Mesenchymal stem cell (in vitro differentiated cells and primary cell): ENCODE measurements around the gene NAIF1.

Experiments
- DNase-seq: peaks from one replicate; pipeline ENCODE4 v3.0.0-alpha.2; 2013
- H2AFZ ChIP-seq: one replicate; pipeline ENCODE4 v1.6.1; 2013; ENCODE audit warnings: low read depth, mild to moderate bottlenecking, control low read depth, inconsistent platforms, low read length, moderate library complexity
- H2AK5ac ChIP-seq: 2 replicates; pipeline ENCODE4 v1.6.1; 2013; ENCODE audit warnings: low read length, moderate library complexity, mild to moderate bottlenecking, inconsistent platforms; ENCODE audit not compliant: severe bottlenecking
- H2BK120ac ChIP-seq: one replicate; pipeline ENCODE4 v1.6.1; 2013; ENCODE audit warnings: low read depth, mild to moderate bottlenecking, inconsistent platforms, low read length, moderate library complexity
- H2BK12ac ChIP-seq, 2 experiments: one replicate each; pipeline ENCODE4 v1.6.1; 2013; ENCODE audit warnings: inconsistent platforms in 2 of 2, low read length in 2 of 2, mild to moderate bottlenecking in 2 of 2, moderate library complexity in 2 of 2, control low read depth in 1 of 2
- H2BK15ac ChIP-seq: one replicate; pipeline ENCODE4 v1.6.1; 2013; ENCODE audit warnings: mild to moderate bottlenecking, low read depth, inconsistent platforms; ENCODE audit not compliant: poor library complexity, severe bottlenecking
- H2BK5ac ChIP-seq: 2 replicates; pipeline ENCODE4 v1.6.1; 2013; ENCODE audit warnings: low read depth, mild to moderate bottlenecking, low read length, control low read depth, inconsistent platforms; ENCODE audit not compliant: poor library complexity, severe bottlenecking
- H3K14ac ChIP-seq, 2 experiments: one replicate each; pipeline ENCODE4 v1.6.1; 2013; ENCODE audit warnings: inconsistent platforms in 2 of 2, low read length in 2 of 2, control low read depth in 1 of 2, mild to moderate bottlenecking in 1 of 2, moderate library complexity in 1 of 2
- H3K18ac ChIP-seq, 2 experiments: one replicate each; pipeline ENCODE4 v1.6.1; 2013; ENCODE audit warnings: inconsistent platforms in 2 of 2, low read length in 2 of 2, control low read depth in 1 of 2, low read depth in 1 of 2, mild to moderate bottlenecking in 1 of 2
- H3K23ac ChIP-seq, 2 experiments: one replicate each; pipeline ENCODE4 v1.6.1; 2013; ENCODE audit warnings: inconsistent platforms in 2 of 2, low read length in 2 of 2, mild to moderate bottlenecking in 2 of 2, moderate library complexity in 2 of 2, control low read depth in 1 of 2
- H3K27ac ChIP-seq: 2 replicates; pipeline ENCODE4 v1.5.1; 2013; ENCODE audit warnings: mild to moderate bottlenecking, moderate library complexity, low read length, control low read depth, inconsistent platforms; ENCODE audit not compliant: poor library complexity, severe bottlenecking
- H3K27me3 ChIP-seq, 2 experiments: 2 replicates each; pipeline versions ENCODE4 v1.6.1 to v1.7.0; 2013; ENCODE audit warnings: low read length in 2 of 2, mild to moderate bottlenecking in 2 of 2, moderate library complexity in 2 of 2, control low read depth in 1 of 2, inconsistent platforms in 1 of 2; ENCODE audit not compliant: control insufficient read depth in 1 of 2, insufficient read depth in 1 of 2
- H3K36me3 ChIP-seq, 2 experiments: 2 replicates each; pipeline versions ENCODE4 v1.6.1 to v1.7.0; 2013; ENCODE audit warnings: low read length in 2 of 2, control low read depth in 1 of 2, inconsistent platforms in 1 of 2, low read depth in 1 of 2, mild to moderate bottlenecking in 1 of 2; ENCODE audit not compliant: insufficient read depth in 2 of 2, control insufficient read depth in 1 of 2
- H3K4ac ChIP-seq, 2 experiments: one replicate each; pipeline ENCODE4 v1.6.1; 2013; ENCODE audit warnings: inconsistent platforms in 2 of 2, low read length in 2 of 2, mild to moderate bottlenecking in 2 of 2, moderate library complexity in 2 of 2, control low read depth in 1 of 2, low read depth in 1 of 2
- H3K4me1 ChIP-seq: 2 replicates; pipeline ENCODE4 v1.6.1; 2013; ENCODE audit warnings: low read depth, low read length, control low read depth; ENCODE audit not compliant: control insufficient read depth, insufficient read depth
- H3K4me2 ChIP-seq: 2 replicates; pipeline ENCODE4 v1.6.1; 2013; ENCODE audit warnings: low read length, mild to moderate bottlenecking, inconsistent platforms; ENCODE audit not compliant: poor library complexity, severe bottlenecking
- H3K4me3 ChIP-seq, 2 experiments: 2 replicates each; pipeline versions ENCODE4 v1.5.1 to v1.7.0; 2013; ENCODE audit warnings: low read length in 2 of 2, mild to moderate bottlenecking in 2 of 2, control low read depth in 1 of 2, low read depth in 1 of 2; ENCODE audit not compliant: insufficient read depth in 1 of 2
- H3K79me1 ChIP-seq: replicated peaks from 2 replicates; pipeline ENCODE4 v1.6.1; 2013; ENCODE audit warnings: mild to moderate bottlenecking, control low read depth, low read length, inconsistent platforms; ENCODE audit not compliant: poor library complexity, severe bottlenecking
- H3K9ac ChIP-seq: 2 replicates; pipeline ENCODE4 v1.7.0; 2013; ENCODE audit warnings: mild to moderate bottlenecking, low read length, moderate library complexity
- H3K9me3 ChIP-seq: 2 replicates; pipeline ENCODE4 v1.7.0; 2013; ENCODE audit warnings: mild to moderate bottlenecking, low read length; ENCODE audit not compliant: control insufficient read depth
- H4K8ac ChIP-seq: one replicate; pipeline ENCODE4 v1.6.1; 2013; ENCODE audit warnings: inconsistent platforms, mild to moderate bottlenecking, low read length, moderate library complexity
- H4K91ac ChIP-seq: one replicate; pipeline ENCODE4 v1.6.1; 2013; ENCODE audit warnings: mild to moderate bottlenecking, low read length, inconsistent platforms
- WGBS: methylation state at CpG from one replicate; pipeline ENCODE4 v1.1.7; 2013; ENCODE audit warnings: mixed read lengths; 5-methylcytosine and 5-hydroxymethylcytosine counted together

Gene NAIF1

GRCh38 chr9:128021098-128021497, 46.0 kb downstream of the NAIF1 start:
- Histone ChIP-seq H3K9me3 (no peaks in the 10 kb centered on the region), H2BK120ac (no peak overlapping the region), H3K18ac (no peak overlapping the region), H4K91ac (no peak overlapping the region), H4K8ac (no peak overlapping the region), H2BK5ac (no peak overlapping the region), H3K36me3 (no peaks in the 10 kb centered on the region), H3K4me2 (no peak overlapping the region), H3K79me1 (no peaks in the 10 kb centered on the region), H3K9ac (no peak overlapping the region), H2AFZ (no peak overlapping the region), H3K4ac (no peak overlapping the region), H3K27ac (no peak overlapping the region), H2BK15ac (no peak overlapping the region), H3K4me1 (peaks cover 1% of the 10 kb centered on the region), H3K27me3 (no peaks in the 10 kb centered on the region), H3K23ac (no peak overlapping the region), H2AK5ac (no peak overlapping the region), H2BK12ac (no peak overlapping the region), H3K14ac (no peak overlapping the region), H3K4me3 (no peak overlapping the region)
- 53% methylated on average over 1 of the region's 1 CpG for WGBS
- DNase-seq, result no peak

DNA sequence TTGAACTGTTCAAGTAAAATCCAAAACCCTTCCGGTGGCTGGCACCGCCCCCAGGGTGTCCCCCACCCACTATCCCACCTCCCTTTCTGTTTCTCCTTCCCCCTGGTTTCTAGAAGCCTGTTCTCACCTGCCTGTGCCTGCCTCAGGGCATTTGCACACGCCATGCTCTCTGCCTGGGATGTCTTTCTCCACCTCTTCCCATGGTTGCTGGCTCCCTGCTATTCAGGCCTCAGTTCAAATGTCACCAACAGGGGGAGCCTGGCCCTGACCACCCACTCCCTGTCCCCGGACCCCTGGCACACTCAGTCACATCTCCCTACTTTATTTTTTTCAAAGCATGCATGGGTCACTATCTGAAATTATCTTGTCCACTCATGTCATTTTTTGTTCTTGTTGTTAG, 46.4 kb downstream of the NAIF1 start:
- no peak overlapping the region for H2BK5ac ChIP-seq
- no peak for DNase-seq
- no peak overlapping the region for H3K18ac ChIP-seq
- H2BK15ac ChIP-seq, result no peak overlapping the region
- no peak overlapping the region for H3K27ac ChIP-seq
- 80% methylated on average over 3 of the region's 4 CpGs for WGBS
- no peaks in the 10 kb centered on the region for H3K79me1 ChIP-seq
- H3K36me3 ChIP-seq, result no peaks in the 10 kb centered on the region
- no peak overlapping the region for H2BK120ac ChIP-seq
- H3K4me2 ChIP-seq, result no peak overlapping the region
- H3K23ac ChIP-seq, result no peak overlapping the region
- H3K27me3 ChIP-seq, result no peaks in the 10 kb centered on the region
- no peak overlapping the region for H2AFZ ChIP-seq
- no peak overlapping the region for H4K91ac ChIP-seq
- H2AK5ac ChIP-seq, result no peak overlapping the region
- no peak overlapping the region for H3K14ac ChIP-seq
- H3K4ac ChIP-seq, result no peak overlapping the region
- no peak overlapping the region for H2BK12ac ChIP-seq
- H3K9me3 ChIP-seq, result no peaks in the 10 kb centered on the region
- H3K9ac ChIP-seq, result no peak overlapping the region
- H4K8ac ChIP-seq, result no peak overlapping the region
- H3K4me3 ChIP-seq, result no peak overlapping the region
- peaks cover 1% of the 10 kb centered on the region for H3K4me1 ChIP-seq

DNA sequence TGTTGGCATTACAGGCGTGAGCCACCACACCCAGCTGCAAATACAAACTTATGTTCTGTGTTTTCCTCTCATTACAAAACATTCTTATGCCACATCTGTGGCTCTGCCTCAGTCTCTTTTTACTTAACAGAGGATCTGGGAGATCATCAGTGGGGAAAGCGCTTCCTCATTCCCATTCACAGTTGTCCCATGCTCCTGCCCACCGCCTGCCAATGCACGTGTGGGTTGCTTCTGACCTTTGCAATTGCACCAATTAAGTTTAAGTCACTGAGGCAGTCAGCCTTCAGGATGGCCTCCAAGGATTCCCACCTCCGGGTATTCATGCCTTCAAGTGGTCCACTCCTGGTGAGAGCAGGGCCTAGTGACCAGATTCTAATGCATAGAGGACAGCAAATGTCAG, 51.4 kb downstream of the NAIF1 start:
- no peak for DNase-seq
- Histone ChIP-seq H3K27me3 (no peaks in the 10 kb centered on the region), H2BK15ac (no peak overlapping the region), H3K27ac (no peak overlapping the region), H3K18ac (no peak overlapping the region), H3K4me1 (no peaks in the 10 kb centered on the region), H4K91ac (no peak overlapping the region), H3K23ac (no peak overlapping the region), H2BK5ac (no peak overlapping the region), H4K8ac (peak overlapping the region; percentile 19), H3K4ac (no peak overlapping the region), H2BK12ac (no peak overlapping the region), H3K9ac (no peak overlapping the region), H2AK5ac (no peak overlapping the region), H3K79me1 (no peaks in the 10 kb centered on the region), H3K9me3 (no peaks in the 10 kb centered on the region), H3K14ac (no peak overlapping the region), H3K4me3 (no peak overlapping the region), H2BK120ac (no peak overlapping the region), H3K4me2 (no peak overlapping the region), H3K36me3 (no peaks in the 10 kb centered on the region), H2AFZ (no peak overlapping the region)
- WGBS, result 90% methylated on average over 5 of the region's 5 CpGs
